ENCODE measurements around the gene ACP1.

ACP1 gene

GRCh38 chr2:322326-322725 lies 57.6 kb downstream of the ACP1 start:
- DNase-seq (ENCODE audit: extremely low read depth, low read depth) = no peak
- no peak for TF ChIP-seq CTCF (IDR thresholded peaks at IDR 0.05; ENCODE audit: low read depth, low read length)

GRCh38 chr2:323035-323434 lies 58.3 kb downstream of the ACP1 start:
- DNase-seq (ENCODE audit: extremely low read depth, low read depth) = no peak
- no peak for TF ChIP-seq CTCF (IDR thresholded peaks at IDR 0.05; ENCODE audit: low read depth, low read length)

All from AG09319 (cell line).